GM19035 (cell line): ENCODE measurements around the gene AFF1.

ENCODE experiments used
- ATAC-seq: cut with Tn5 transposase; IDR thresholded peaks from one replicate; pipeline ENCODE4 v1.9.1; 2021; ENCODE audit not compliant: unreplicated experiment

AFF1 gene

DNA sequence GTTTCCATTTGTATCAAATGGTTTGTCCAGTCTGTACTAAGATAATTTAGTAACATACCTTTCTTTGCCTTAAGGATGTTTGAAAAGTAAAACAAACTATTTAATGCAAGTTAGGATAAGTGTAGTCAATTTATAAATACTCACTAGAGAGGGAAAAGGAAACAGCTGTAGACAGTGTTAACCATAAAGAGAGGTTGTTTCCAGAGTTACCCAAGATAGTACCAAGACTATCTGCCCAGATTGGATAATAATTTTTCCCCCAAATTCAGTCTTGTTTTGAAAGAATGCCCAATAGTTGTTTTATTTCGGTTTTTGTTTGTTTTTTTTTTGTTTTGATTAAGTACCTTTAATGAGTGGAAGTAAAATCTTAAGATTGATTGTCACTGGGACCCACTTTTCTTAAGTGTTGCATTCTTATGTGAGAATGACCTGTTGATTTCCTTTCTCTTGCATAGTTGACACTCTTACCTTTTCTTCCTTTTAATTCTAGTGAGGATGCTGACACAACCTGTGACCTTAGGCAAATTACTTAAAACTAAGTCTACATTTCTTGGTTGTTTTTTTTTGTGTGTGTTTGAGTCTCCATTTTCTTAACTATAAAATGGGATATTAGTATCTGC, 12.8 kb downstream of the AFF1 start:
- ATAC-seq: no peak

DNA sequence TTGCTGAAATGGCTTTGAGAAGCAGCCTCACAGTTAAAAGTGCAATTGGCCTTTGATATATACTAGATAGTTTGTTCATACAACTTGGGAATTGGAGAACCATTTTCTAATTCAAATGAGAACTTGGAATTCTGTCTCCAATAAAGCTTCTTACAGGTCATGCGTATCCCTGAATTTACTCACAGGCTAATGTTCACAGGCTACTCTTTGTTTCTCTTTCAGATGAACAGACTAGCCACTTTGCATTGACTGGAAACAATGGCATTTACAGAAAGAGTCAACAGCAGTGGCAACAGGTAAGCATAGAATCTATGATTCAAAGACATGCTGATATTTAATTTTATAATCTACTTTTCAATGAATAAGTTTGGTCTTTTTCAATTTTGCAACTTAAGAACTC, 13.5 kb downstream of the AFF1 start:
- no peak for ATAC-seq

DNA sequence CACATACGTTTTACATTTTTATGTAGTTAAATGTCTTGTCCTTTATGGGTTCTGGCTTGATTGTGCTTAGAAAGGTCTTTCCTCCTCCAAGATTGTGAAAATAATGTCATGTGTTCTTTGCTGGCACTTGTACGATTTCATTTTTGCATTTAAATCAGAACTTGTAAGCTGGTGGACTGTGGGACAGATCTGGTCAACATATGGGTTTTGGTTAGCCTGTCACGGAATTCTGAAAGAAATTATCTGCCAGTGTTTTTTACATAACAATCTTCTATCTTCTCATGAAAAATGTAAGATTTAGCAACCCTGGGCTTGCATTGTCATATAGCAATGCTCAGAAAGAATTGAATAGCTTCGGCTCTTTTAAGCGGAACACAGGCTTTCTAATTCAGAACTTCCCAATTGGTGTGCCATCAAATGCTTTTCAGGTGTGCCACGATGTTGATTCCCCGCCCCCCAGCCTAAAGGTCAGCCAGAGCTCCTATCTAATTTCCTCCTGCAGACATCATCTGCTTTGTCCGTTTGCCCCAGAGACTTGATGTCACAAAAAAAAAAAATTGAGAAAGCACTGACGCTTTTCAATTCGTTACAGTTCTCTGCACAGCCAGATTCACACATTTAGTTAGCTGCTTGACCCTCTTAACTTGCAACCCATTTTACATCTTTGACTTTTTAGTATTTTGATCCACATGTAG, 16.2 kb downstream of the AFF1 start:
- ATAC-seq: no peak

DNA sequence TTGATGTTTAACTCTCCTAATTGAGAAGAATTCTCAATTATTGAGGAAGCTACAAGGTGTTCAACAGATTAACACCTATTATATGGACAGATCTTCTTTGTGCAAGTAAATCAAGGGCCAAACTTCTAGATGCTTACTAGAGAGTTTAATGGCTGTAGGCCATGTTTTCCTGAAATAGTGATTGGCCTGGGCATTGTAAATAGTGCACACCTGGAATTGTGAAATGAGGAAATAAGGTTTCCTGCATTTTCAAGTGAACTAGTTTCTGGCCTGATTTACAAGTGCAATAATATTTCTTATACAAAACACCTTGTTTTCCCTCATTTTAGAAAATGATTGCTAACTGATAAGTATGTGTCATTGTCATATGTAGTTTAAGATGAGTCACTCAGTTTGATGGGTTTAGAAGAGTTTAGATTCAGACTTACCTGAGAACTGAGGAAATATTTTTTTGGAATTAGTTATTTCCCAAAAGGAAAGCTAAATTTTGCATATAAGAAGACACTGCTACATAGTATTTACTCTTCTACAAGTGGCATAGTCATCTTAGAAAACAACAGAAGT, 21.2 kb downstream of the AFF1 start:
- ATAC-seq: no peak

DNA sequence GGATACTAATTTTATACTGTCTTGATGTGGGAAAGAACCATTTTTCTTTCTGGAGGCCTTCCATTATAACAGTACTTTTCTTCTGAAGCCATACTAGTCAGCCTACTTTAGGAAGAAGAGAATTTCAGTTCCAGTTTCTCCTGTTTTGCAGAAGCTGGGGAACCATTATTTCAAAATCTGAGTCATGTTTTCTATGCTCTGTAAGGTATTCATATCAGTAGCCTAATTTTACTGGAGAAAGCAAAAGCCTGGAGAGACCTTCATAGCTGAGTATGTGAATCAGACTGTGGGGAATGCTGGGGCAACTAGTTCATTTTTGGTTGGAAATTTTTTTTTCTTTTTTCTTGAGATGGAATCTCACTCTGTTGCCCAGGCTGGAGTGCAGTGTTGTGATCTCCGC, 22.4 kb downstream of the AFF1 start:
- ATAC-seq: peak; percentile 42

DNA sequence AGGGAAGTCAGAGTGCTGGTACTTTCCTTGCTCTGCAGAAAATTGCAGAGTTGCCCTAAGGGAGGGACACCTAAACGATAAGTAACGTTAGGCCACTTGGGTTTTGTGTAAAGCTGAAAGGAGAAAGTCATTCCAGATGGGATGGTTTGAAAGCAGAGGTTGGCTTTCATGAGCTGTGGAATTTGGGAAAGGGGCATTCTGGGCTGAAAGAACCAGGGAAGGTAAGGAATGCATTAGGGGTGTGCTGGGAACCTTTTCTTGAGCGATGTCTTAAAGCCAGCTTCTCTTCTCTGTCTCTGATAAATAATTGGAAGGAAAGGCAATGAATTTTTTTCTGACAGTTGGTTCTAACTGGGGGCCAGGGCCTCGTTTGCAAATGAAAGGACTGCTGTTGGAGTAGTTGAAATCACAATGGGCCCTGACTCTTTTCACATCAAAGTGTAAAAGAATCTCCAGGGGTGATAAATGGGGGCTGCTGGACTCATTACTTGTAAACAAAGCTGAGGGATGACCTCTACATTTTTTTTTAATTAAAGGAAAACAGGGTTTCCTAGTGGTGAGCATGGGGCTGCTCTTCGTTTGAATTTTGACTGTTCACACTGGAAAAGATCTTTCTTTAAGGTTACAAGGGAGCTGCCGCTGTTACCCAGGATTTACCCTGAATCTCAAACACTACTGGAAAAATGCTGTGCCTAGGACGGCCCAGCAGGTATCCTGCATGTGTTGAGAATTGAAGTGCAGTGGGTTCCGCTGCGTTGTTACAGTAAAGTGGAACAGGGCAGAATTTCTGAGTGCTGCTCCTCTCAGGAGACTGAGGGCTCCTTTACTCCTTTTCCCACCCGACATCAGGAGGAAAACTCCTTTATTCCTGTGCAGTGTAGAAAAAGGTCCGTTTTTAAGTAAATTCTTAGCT, 25.0 kb downstream of the AFF1 start:
- no peak for ATAC-seq

DNA sequence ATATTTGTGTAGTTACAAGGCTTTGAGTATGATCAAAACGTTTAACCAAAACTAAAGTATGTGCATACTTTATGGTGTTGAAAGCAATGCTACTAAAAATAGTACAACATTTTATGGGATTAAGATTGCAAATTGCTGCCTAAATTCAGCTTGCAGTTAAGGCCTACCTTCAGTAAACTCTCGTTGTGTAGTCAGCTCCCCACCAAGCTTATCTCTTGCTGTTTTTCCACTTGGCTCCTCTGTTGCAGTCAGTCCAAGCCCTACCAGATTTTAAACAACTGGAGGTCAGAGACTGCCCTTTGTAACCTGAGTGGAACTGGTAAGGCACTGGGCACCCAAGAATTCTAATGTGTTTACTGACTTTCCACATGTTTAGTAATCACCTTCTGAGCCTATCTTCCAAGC, 25.7 kb downstream of the AFF1 start:
- ATAC-seq: no peak

DNA sequence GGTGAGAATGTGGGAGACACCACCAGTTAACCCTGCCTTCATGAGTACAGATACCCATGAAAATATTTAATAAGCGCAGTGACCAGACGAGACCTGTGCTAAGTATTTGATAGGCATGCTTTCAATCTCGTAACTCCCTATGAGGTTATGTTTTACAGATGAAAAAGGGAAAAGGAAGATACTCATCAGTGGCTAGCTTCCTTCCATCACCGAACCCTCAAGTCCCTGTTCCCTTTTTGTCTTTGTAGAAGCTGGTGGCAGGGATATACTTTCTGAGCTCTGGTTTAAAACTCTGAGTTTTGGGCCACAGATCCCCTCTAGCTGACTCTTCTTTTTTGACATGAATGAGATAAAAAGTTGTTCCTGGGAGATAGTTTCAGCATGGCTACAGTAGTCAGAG, 26.3 kb downstream of the AFF1 start:
- ATAC-seq: no peak

DNA sequence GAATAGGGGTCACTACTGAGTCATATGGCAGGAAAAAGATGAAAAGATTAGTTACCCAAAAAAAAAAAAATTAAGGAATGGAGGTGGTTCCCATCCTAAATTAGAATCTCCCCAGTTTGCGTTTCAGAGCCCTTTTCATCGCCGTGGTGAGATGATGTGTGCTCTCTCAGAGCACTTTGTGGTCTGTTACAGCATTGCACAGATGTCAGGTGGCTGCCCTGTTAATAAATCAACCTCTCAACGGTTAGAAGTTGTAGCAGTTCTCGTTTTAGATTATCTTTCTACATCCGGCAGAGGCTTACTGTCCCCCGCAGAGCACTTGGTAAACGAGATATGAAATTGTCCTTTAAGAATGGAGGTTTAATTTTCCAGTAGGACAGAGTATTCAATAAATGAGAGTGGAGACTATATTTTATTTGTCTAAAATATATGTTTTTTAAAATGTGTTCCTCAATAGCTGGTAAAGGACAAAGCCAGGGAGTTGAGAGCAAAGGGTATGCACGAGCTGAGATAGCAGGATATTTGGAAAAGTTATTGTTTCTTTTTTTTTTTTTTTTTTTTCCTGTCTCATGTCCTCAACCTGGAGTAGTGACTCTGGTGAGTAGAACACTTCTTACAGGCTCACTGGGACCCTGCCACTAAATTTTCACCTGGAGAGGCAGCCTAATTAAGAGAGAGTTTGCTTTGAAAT, 26.9 kb downstream of the AFF1 start:
- ATAC-seq: peak; percentile 89

DNA sequence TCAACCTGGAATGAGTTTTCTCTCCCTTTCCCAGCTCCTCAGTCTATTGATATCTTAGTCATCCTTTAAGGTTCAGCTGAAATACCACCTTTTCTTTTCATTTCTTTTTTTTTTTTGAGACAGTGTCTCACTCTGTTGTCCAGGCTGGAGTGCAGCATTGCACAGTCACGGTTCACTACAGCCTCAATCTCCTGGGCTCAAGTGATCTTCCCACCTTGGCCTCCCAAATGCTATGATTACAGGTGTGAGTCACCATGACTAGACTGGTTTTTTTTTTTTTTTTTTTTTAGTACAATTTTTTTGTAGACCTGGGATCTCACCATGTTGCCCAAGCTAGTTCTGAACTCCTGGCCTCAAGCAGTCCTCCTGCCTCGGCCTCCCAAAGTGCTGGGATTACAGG, 28.9 kb downstream of the AFF1 start:
- ATAC-seq: no peak

DNA sequence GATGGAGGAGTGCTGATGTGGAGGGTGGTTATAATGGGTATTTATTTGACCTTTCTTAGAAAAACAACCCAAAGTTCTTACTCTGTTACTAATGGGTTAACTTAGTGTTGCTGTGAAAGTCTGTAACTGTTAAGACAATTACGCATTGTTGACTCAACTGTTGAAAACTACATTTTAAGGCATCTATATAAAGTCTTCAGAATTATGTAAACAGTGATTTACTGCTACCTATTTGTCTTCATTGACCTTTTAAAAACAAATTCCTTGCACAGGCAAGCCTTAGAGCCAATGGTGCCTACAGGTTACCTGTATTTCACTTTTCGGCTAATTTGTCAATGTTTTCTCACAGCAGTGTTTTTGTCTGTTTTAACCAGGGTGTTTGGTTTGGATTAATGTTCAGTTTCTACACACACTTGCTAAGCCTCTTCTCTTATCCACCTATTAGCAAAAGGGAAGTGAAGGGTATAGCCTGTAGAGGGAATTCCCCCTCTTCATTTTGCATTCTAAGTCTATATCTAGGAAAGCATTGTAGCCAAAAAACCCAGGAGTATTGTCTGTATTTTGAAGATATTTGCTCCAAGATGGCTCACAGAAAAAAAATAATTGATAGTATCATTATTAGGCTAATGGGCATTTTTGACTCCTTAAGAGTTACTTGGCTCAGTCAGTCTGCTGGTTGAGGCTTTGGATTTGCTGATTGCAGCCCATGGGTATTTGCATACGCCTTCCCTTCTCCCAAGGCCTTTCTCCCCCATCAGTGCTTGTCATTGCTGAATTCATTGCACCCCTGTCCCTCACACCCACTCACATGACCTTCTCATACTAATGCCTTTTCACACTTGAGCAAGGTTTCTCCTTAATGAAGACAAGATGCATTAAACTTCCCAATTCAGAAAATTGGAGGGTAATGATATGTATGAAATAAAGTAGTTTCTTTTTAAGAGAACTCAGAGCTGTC, 30.5 kb downstream of the AFF1 start:
- peak; percentile 50 for ATAC-seq

DNA sequence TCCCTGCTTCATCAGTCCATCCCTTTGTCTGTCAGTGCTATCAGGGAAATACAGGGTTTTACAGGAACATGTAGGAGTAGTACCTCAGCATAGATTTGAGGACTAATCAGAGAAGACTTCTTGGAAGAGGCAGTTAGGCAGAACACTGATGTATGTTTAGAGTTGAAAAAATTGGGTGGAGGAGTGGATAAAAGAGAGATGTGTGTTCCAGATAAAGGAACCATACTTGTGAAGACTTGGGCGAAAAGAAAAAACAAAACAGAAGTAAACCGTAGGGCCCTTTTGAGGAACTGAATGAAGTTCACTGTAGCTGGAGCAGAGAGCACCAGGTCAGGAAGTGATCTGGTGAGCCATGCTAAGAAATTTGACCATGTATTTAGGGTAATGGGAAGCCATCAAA, 32.3 kb downstream of the AFF1 start:
- no peak for ATAC-seq

DNA sequence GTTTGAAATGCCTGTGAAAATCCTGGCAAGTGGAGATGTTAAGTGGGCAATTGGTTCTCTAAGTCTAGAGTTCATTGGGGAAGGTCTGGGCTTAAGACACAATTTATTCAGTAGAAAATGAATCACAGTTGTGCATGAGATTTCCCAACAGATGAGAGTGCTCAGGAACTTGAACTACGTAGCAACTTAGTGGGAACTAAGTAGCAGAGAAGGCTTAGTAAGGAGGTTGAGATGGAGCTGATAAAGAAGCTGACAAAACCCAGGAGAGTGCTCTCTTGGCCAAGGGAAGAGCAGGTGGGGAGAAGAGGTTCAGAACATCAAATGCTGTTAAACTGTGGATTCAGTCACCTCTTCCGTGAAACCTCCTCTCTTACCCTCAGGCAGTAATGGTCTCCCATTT, 33.0 kb downstream of the AFF1 start:
- ATAC-seq: no peak

DNA sequence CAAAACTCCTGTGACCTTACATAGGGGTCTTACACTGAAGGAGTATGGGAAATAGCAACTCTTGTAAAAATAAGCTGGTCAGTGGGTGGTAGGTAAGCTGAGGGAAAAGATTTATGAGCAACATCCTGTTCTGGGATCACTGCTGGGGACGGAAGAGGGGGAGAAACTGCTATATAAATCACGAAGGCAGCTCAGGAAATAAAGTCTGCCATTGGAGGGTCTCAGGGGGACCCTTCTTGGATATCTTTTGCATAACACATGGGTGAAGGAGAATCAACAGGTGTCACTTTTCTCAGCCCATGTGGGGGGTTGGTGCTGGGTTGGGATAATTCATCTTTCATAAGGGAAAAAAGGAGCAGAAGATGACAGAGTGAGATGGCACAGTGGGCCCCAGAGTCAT, 33.7 kb downstream of the AFF1 start:
- ATAC-seq: no peak

DNA sequence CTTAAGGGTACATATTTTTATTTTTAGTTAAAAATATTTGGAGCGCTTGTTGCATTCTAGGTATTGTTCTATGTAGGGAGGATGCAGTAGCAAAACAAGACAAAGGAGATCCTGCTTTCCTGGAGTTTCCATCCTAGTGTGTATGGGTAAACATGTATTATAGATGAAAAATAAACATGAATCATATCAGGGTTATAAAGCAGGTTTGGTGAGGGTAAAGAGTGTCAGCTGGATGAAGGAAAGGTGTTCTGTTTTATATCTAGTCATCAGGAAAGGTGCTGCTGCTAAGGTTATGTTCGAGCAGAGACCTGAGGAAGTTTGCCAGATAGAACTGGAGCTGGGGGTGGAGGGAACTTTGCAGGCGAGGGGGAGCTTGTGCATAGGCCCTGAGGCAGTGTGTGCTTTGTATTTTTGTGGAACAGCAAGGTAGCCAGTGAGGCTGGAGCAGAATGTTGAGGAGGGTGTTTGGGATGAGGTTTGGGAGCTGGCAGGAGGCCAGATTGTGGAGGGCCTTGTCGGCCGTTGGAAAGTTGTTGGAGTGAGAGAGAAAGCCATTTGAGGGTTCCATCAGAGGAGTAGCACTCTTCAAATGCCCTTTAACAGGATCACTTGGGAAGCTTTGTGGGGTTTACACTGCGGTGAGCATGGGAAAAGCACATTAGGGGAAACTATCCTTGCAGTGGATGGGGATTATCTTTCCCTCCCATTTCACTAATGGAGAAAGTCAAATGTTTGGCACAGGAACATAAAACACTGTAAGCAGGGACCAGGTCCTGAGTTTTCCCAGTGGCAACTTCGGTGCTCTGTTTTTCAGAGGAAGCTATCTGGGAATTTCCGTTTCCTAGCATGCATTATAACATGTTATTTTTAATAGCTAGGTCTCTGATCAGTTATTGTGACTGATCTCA, 35.9 kb downstream of the AFF1 start:
- no peak for ATAC-seq

DNA sequence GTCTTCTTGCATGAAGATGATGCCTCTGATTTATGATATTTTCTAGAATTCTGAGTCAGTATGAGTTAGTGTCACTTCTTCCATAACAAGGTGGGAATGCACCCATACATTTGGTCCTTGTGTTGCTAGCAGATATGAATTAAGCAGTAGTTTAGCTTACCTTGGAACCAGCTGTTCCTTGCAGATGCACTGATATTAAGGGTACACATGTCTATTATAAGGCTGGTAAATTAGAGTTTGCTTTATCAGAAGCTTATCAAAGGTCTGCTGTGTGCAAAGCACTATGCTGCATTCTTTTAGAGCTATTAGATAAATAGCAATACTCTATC, 36.5 kb downstream of the AFF1 start:
- no peak for ATAC-seq

DNA sequence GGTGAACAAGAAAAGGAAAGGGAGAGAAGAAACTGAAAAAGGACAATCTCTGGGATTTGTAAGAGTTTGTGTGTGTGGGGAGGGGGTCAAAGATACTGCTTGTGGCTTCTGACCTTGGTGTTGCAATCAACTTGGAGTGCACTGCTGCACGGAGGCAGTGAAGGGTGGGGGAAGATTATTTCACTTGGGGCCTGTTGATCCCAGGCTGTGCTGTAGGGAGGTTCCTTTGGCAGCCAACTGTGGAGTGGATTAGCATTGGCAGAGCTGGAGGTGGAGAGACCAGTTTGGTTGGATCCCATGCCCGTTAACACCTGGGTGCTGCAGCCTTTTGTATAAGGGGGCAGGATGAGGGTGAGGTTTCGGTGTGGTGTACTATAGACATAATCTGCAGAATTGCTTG, 38.2 kb downstream of the AFF1 start:
- ATAC-seq: no peak

DNA sequence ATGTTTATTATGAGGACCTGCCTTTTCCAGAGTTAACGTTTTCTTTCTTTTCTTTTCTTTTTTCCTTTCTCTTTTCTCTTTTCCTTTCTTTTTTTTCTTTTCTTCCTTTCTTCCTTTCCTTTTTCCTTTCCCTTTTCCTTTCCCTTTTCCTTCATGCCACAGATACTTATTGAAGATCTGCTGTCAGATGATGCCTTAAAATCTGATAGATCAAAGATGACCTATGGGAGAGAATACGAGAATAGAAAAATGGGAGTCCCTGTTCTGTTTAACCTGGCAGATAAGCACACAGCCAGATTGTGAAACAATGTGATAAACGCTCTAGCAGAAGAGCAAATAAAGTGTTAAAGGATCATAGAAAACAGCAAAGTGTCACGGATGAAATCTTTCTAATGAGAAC, 38.9 kb downstream of the AFF1 start:
- ATAC-seq: no peak

DNA sequence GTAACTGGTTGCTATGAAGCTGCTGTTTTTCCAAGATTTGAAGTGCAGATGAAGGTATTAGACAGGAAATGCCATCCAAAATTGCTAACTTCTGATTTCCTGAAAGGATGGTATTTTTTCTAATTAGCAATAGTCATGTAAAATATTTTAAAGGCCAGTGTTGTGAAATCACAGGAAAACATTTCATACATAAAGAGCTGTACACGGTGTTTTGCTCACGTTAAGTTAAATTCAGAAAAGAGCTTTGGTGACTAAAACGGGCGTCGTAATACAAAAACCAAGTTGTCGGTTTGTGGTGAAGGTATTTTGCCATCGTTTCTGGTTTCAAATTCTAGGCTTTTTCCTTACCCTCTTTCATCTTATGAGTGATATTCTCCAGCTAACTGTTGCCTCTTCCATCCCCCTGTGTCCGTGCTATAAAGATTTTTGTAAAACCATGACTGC, 39.8 kb downstream of the AFF1 start:
- ATAC-seq: no peak
